ENCODE measurements around the gene ELF5.

The ELF5 gene

DNA sequence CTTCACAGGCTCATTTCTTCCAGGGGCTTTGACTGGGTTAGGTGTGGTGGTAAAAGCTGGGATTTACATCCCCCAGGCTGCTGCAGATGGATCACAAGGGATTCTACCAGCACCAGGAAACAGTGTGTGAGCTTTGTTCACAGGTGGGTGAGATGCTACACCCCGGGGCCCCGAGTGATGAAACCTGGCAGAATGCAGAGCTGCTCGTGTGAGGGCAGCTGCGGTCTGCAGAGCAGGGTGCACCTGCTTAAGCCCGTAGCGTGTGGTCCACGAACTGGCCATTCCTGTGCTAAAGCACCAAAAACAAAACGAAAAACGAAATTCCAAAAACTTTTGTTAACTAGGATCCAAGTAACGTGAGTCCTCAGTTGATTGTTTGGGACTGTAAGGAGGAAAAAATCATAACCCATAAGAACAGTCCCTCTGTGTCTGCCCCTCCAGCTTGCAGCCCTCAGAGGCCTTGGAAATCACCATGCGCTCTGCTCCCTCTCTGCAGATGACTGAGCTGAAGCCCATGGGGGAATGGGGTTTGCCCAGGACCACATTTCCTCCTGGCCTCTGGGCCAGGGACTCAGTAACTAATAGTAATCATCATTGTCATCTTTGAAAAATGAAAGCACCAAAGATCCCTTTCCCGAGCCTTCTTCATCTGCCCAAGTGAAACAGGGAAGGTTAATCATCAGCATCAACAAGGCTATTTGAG lies 24.6 kb downstream of the ELF5 start:
- H3K9me3 ChIP-seq (ENCODE audit: control insufficient read depth in 1 of 2, low read length in 2 of 2), result no peaks in the 10 kb centered on the region
- no peak overlapping the region for H3K27ac ChIP-seq (ENCODE audit: low read length)
- H3K27me3 ChIP-seq (ENCODE audit: low read depth, low read length), result no peaks in the 10 kb centered on the region
- no peaks in the 10 kb centered on the region for H3K36me3 ChIP-seq (ENCODE audit: control insufficient read depth in 1 of 2, insufficient read depth in 2 of 2, low read length in 2 of 2)
- no peak overlapping the region for H3K4me3 ChIP-seq (ENCODE audit: low read depth in 1 of 2, low read length in 2 of 2)
- H3K4me1 ChIP-seq (ENCODE audit: control insufficient read depth in 1 of 2, insufficient read depth in 2 of 2, low read length in 2 of 2), result no peaks in the 10 kb centered on the region

DNA sequence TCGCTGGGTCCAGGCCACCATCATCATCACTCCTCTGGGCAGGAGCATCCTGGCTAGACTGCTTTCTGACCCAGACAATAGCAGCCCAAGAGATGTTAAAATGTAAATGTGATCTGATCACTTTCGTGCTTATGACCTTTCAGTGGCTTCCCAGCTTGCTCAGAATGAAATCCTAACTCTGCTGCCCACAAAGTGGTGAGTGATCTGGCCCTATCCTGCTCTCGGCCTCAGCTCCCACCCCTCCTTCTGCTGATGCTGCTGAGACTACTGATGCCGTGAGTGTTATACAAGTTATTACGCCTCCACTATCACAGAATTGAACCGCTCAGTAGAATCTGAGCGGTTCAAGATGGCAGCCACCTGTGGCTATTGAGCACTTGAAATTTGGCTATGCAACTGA lies 26.2 kb downstream of the ELF5 start:
- Histone ChIP-seq H3K27ac (ENCODE audit: low read length) (no peak overlapping the region), H3K9me3 (ENCODE audit: control insufficient read depth in 1 of 2, low read length in 2 of 2) (no peaks in the 10 kb centered on the region), H3K36me3 (ENCODE audit: control insufficient read depth in 1 of 2, insufficient read depth in 2 of 2, low read length in 2 of 2) (no peaks in the 10 kb centered on the region), H3K4me1 (ENCODE audit: control insufficient read depth in 1 of 2, insufficient read depth in 2 of 2, low read length in 2 of 2) (no peaks in the 10 kb centered on the region), H3K27me3 (ENCODE audit: low read depth, low read length) (no peaks in the 10 kb centered on the region), H3K4me3 (ENCODE audit: low read depth in 1 of 2, low read length in 2 of 2) (no peak overlapping the region)

GRCh38 chr11:34483106-34483874 lies 30.3 kb downstream of the ELF5 start:
- Histone ChIP-seq H3K27ac (ENCODE audit: low read length) (no peak overlapping the region), H3K36me3 (ENCODE audit: control insufficient read depth in 1 of 2, insufficient read depth in 2 of 2, low read length in 2 of 2) (no peaks in the 10 kb centered on the region), H3K27me3 (ENCODE audit: low read depth, low read length) (no peaks in the 10 kb centered on the region), H3K9me3 (ENCODE audit: control insufficient read depth in 1 of 2, low read length in 2 of 2) (no peaks in the 10 kb centered on the region), H3K4me1 (ENCODE audit: control insufficient read depth in 1 of 2, insufficient read depth in 2 of 2, low read length in 2 of 2) (no peaks in the 10 kb centered on the region), H3K4me3 (ENCODE audit: low read depth in 1 of 2, low read length in 2 of 2) (no peak overlapping the region)

DNA sequence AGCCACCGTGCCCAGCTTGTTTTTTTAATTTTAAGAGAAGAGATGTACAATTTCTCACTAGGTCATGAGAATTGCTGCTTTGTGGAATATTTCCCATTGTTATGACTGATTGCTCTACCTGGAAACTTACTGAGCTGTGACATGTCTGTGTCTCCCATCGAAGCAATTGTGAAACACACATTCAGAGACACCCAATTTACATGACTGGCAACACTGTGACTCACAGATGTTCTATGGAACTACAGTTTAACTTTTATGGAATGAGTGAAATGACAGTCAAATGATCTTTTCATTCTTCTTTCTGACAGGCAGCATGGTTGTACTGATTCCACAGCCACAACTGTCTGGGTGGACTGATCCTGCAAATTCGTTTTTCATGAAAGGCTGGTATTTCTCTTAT lies 32.3 kb downstream of the ELF5 start:
- H3K36me3 ChIP-seq (ENCODE audit: control insufficient read depth in 1 of 2, insufficient read depth in 2 of 2, low read length in 2 of 2), result no peaks in the 10 kb centered on the region

GRCh38 chr11:34480314-34480713 lies 33.3 kb downstream of the ELF5 start:
- Histone ChIP-seq H3K9me3 (ENCODE audit: control insufficient read depth in 1 of 2, low read length in 2 of 2) (no peaks in the 10 kb centered on the region), H3K4me1 (ENCODE audit: control insufficient read depth in 1 of 2, insufficient read depth in 2 of 2, low read length in 2 of 2) (no peaks in the 10 kb centered on the region), H3K27me3 (ENCODE audit: low read depth, low read length) (no peaks in the 10 kb centered on the region), H3K36me3 (ENCODE audit: control insufficient read depth in 1 of 2, insufficient read depth in 2 of 2, low read length in 2 of 2) (no peaks in the 10 kb centered on the region), H3K27ac (ENCODE audit: low read length) (no peak overlapping the region), H3K4me3 (ENCODE audit: low read depth in 1 of 2, low read length in 2 of 2) (no peak overlapping the region)

More for the DNA sequence above, 32.3 kb downstream of the ELF5 start:
- no peaks in the 10 kb centered on the region for H3K9me3 ChIP-seq (ENCODE audit: control insufficient read depth in 1 of 2, low read length in 2 of 2)
- H3K4me1 ChIP-seq (ENCODE audit: control insufficient read depth in 1 of 2, insufficient read depth in 2 of 2, low read length in 2 of 2), result no peaks in the 10 kb centered on the region
- H3K27ac ChIP-seq (ENCODE audit: low read length), result no peak overlapping the region
- H3K4me3 ChIP-seq (ENCODE audit: low read depth in 1 of 2, low read length in 2 of 2), result no peak overlapping the region
- no peaks in the 10 kb centered on the region for H3K27me3 ChIP-seq (ENCODE audit: low read depth, low read length)

DNA sequence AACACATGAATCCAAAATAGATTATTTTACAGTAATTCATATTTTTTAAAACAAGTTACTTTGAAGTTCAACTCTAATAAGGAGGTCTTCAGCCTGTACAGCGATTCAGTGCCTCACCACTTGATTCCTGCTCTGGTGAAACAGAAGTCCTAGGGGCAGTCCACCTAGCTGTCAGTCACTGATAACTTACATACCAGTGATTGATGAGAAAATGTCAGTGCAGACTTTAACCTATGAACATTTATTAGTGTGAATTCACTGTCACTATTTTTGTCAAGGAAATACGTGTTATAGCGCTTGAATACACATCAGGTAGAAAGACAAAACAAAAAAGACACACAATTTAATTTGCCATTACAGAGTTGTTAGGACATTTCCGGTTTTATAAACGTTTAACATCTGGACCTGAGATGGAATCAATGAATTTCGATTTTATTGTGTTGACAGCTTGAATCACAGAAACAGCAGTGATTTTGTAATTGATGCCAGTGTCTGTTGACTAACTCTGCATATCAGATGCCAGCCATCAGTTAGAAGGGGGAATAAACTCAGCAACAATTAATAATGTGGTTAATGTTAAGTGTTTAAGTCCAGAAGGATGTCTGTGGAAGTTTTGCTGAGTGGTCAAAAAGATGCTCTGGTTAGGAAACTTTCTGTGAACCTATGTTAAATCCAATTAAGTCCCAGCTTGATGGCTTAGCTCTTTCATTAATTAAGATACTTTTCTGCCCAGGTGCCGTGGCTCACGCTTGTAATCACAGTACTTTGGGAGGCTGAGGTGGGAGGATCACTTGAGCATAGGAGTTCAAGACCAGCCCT lies 34.5 kb downstream of the ELF5 start:
- H3K9me3 ChIP-seq (ENCODE audit: control insufficient read depth in 1 of 2, low read length in 2 of 2), result no peaks in the 10 kb centered on the region
- no peak overlapping the region for H3K27ac ChIP-seq (ENCODE audit: low read length)
- H3K4me1 ChIP-seq (ENCODE audit: control insufficient read depth in 1 of 2, insufficient read depth in 2 of 2, low read length in 2 of 2), result no peaks in the 10 kb centered on the region
- H3K4me3 ChIP-seq (ENCODE audit: low read depth in 1 of 2, low read length in 2 of 2), result no peak overlapping the region
- H3K27me3 ChIP-seq (ENCODE audit: low read depth, low read length), result no peaks in the 10 kb centered on the region
- no peaks in the 10 kb centered on the region for H3K36me3 ChIP-seq (ENCODE audit: control insufficient read depth in 1 of 2, insufficient read depth in 2 of 2, low read length in 2 of 2)

DNA sequence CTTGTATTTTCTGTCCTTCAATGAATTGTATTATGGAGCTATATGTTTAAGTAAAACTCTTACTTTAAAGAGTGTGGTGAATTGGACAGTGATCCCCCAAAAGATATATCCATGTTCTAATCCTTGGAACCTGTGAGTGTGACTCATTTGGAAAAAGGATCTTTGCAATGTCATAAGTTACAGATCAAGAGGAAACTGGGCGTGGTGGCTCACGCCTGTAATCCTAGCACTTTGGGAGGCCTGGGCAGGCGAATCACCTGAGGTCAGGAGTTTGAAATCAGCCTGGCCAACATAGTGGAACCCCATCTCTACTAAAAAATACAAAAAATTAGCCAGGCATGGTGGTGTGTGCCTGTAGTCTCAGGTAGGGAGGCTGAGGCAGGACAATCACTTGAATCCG lies 36.7 kb downstream of the ELF5 start:
- H3K4me3 ChIP-seq (ENCODE audit: low read depth in 1 of 2, low read length in 2 of 2), result no peak overlapping the region
- H3K9me3 ChIP-seq (ENCODE audit: control insufficient read depth in 1 of 2, low read length in 2 of 2), result no peaks in the 10 kb centered on the region
- no peaks in the 10 kb centered on the region for H3K4me1 ChIP-seq (ENCODE audit: control insufficient read depth in 1 of 2, insufficient read depth in 2 of 2, low read length in 2 of 2)
- H3K27ac ChIP-seq (ENCODE audit: low read length), result no peak overlapping the region
- H3K36me3 ChIP-seq (ENCODE audit: control insufficient read depth in 1 of 2, insufficient read depth in 2 of 2, low read length in 2 of 2), result peaks cover 9 to 18% of the 10 kb centered on the region in 2 donors
- no peaks in the 10 kb centered on the region for H3K27me3 ChIP-seq (ENCODE audit: low read depth, low read length)

DNA sequence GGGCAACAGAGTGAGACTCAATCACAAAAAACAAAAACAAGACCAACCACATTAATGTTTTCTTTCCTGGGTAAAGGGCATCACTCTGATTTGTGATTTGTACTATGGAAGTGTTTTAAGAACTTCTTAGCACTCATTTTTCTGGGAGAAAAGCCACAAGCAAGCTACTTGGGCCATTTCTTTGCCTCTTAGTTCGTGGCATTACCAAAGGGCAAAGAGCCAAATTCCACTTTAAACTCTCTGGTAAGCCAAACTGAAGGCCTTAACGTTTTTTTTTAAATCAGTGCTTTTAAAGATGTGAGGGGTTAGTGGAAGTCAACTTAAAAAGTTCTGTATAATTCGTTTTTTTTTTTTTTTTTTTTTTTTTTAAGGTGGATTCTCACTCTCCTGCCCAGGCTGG lies 37.9 kb downstream of the ELF5 start:
- Histone ChIP-seq H3K27ac (ENCODE audit: low read length) (no peak overlapping the region), H3K9me3 (ENCODE audit: control insufficient read depth in 1 of 2, low read length in 2 of 2) (no peaks in the 10 kb centered on the region), H3K4me3 (ENCODE audit: low read depth in 1 of 2, low read length in 2 of 2) (no peak overlapping the region)

GRCh38 chr11:34473603-34474169 lies 39.9 kb downstream of the ELF5 start:
- no peaks in the 10 kb centered on the region for H3K4me1 ChIP-seq (ENCODE audit: control insufficient read depth in 1 of 2, insufficient read depth in 2 of 2, low read length in 2 of 2)
- H3K9me3 ChIP-seq (ENCODE audit: control insufficient read depth in 1 of 2, low read length in 2 of 2), result no peaks in the 10 kb centered on the region
- H3K4me3 ChIP-seq (ENCODE audit: low read depth in 1 of 2, low read length in 2 of 2), result no peak overlapping the region
- no peaks in the 10 kb centered on the region for H3K27me3 ChIP-seq (ENCODE audit: low read depth, low read length)
- H3K36me3 ChIP-seq (ENCODE audit: control insufficient read depth in 1 of 2, insufficient read depth in 2 of 2, low read length in 2 of 2), result peaks cover 38 to 49% of the 10 kb centered on the region in 2 donors
- no peak overlapping the region for H3K27ac ChIP-seq (ENCODE audit: low read length)

More for the DNA sequence above, 37.9 kb downstream of the ELF5 start:
- peaks cover 19 to 29% of the 10 kb centered on the region in 2 donors for H3K36me3 ChIP-seq (ENCODE audit: control insufficient read depth in 1 of 2, insufficient read depth in 2 of 2, low read length in 2 of 2)
- H3K27me3 ChIP-seq (ENCODE audit: low read depth, low read length), result no peaks in the 10 kb centered on the region
- H3K4me1 ChIP-seq (ENCODE audit: control insufficient read depth in 1 of 2, insufficient read depth in 2 of 2, low read length in 2 of 2), result no peaks in the 10 kb centered on the region

DNA sequence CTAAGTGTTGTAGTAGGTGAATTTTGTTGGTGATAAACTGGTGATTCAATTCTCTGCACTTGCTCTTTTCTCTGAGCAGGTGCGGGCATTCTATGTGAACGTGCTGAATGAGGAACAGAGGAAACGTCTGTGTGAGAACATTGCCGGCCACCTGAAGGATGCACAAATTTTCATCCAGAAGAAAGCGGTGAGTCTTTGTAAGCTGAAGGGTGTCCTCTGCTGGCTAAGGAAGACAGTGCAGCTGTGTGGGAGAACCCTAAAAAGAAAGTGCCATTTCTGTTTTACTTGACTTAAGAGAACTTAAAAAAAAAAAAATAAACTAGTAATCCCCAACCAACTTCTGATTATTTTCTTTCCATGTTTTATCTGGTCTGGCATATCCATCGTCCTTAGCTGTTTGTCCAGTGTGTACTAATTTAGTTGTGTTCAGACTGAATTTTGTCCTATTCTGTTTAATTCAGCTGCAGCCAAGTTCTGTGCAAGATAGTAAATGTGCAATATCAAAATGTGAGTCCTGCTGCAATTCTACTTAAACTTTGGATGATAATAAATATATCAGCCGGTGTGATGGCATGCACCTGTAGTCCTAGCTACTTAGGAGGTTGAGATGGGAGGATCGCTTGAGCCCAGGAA lies 45.3 kb downstream of the ELF5 start:
- Histone ChIP-seq H3K27me3 (ENCODE audit: low read depth, low read length) (no peaks in the 10 kb centered on the region), H3K27ac (ENCODE audit: low read length) (no peak overlapping the region), H3K9me3 (ENCODE audit: control insufficient read depth in 1 of 2, low read length in 2 of 2) (peaks cover 0 to 9% of the 10 kb centered on the region in 2 donors), H3K4me3 (ENCODE audit: low read depth in 1 of 2, low read length in 2 of 2) (no peak overlapping the region), H3K4me1 (ENCODE audit: control insufficient read depth in 1 of 2, insufficient read depth in 2 of 2, low read length in 2 of 2) (no peaks in the 10 kb centered on the region), H3K36me3 (ENCODE audit: control insufficient read depth in 1 of 2, insufficient read depth in 2 of 2, low read length in 2 of 2) (peaks cover 76 to 94% of the 10 kb centered on the region in 2 donors)

Measured in muscle layer of duodenum (tissue), 2 donors.